GM12801 (cell line): ENCODE measurements around the gene SPACA4.

Experiments used
- TF ChIP-seq, protein P1 (sequence below): IDR thresholded peaks from one replicate; pipeline ENCODE4 v1.5.1; 2011; ENCODE audit warnings: control low read depth; ENCODE audit not compliant: insufficient read length; ENCODE audit errors: extremely low read depth

SPACA4 gene

DNA sequence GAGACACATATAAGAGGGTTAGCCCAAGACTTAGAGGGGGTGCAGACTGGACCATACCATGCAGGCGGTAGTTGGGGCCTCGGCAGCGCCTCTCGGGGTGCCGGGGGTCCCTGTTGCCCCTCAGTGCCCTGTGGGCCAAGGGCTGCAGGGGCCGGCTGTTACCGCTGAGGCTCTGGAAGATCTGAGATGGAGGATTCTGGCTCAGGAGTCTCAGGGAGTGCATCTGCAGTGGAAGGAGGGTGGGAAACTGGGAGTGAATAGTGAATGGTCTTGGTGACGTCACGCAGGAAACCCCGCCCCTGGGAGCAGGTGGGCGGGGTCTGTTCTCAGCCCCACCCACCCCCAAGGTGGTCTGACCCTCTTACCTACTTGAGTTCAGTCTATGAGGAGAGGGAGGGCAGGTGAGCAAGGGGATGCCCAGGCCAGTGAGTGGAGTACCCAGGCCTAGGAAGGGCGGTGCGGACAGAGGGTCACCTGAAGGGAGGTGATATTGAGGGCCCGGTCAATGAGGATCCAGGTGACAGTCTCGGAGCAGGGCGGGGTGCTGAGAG lies 32.4 kb downstream of the SPACA4 start:
- TF ChIP-seq, protein P1, sequence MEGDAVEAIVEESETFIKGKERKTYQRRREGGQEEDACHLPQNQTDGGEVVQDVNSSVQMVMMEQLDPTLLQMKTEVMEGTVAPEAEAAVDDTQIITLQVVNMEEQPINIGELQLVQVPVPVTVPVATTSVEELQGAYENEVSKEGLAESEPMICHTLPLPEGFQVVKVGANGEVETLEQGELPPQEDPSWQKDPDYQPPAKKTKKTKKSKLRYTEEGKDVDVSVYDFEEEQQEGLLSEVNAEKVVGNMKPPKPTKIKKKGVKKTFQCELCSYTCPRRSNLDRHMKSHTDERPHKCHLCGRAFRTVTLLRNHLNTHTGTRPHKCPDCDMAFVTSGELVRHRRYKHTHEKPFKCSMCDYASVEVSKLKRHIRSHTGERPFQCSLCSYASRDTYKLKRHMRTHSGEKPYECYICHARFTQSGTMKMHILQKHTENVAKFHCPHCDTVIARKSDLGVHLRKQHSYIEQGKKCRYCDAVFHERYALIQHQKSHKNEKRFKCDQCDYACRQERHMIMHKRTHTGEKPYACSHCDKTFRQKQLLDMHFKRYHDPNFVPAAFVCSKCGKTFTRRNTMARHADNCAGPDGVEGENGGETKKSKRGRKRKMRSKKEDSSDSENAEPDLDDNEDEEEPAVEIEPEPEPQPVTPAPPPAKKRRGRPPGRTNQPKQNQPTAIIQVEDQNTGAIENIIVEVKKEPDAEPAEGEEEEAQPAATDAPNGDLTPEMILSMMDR, result no peak

DNA sequence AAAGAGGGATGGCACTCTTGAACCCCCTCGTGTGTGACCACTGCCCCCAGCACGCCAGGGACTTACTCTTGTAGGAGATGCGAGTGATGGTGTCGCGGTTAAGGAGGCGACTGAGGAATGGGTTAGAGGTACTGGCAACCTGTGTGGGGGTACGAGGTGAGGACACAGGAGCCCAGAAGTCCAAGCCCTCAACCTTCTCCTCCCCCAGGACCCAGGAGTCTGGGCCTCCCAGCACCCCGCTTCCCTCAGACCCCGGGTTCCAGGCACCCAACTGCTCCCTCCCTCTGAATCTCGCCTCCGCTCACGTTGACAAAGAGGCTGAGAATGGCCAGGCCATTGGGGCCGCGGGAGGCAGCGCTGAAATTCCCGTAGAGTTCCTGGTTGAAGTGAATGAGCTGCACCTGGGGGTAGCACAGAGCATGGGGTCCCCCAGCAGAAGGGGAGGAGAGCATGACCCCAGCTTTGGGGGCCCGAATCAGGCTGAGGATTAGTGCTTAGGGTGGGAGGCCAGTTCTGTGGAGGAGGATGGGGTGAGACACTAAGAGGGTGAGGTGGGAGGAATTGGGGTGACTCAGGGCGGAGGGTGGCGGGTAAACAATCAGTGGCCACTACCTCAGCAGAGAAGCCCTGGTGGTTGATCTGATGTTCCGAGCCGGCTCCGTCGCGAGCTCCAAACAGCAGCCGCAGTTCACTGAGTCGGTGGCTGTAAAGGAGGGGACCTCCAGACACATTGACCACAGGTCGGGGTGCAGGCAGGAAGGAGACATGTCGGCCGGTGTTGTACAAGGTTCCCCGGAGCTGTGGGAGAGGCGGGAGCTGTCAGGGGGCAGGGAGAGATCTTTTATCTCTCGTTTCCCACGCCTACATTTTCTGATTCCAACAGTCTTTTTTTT lies 33.2 kb downstream of the SPACA4 start:
- TF ChIP-seq, protein P1, result no peak

DNA sequence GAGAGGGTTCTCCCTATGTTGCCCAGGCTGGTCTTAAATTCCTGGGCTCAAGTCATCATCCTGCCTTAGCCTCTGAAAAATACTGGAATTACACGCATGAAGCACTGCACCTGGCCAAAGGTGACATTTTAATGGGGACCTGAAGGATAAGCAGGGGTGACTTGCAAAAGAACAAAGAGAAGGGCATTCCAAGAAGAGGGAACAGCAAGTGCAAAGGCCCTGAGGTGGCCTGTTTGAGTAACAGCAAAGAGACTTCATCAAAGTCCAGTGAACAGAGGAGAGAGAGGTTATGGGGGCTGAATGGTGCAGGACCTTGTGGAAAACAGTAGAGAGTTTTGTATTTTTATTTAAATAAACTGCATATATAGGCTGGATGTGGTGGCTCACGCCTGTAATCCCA lies 35.3 kb downstream of the SPACA4 start:
- TF ChIP-seq, protein P1, result no peak

DNA sequence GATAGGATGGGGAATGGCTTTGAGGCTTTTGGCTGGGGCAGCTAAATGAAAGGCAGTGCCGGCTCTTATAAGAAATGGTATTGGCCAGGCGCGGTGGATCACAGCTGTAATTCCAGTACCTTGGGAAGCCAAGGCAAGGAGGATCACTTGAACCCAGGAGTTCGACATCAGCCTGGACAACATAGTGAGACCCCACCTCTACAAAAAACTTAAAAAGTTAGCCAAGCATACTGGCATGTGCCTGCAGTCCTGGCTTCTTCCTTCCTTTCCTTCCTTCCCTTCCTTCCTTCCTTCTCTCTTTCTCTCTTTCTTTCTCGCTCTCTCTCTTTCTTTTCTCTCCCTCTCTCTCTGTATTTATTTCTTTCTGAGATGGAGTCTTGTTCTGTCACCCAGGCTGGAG lies 36.3 kb downstream of the SPACA4 start:
- TF ChIP-seq, protein P1, result no peak

DNA sequence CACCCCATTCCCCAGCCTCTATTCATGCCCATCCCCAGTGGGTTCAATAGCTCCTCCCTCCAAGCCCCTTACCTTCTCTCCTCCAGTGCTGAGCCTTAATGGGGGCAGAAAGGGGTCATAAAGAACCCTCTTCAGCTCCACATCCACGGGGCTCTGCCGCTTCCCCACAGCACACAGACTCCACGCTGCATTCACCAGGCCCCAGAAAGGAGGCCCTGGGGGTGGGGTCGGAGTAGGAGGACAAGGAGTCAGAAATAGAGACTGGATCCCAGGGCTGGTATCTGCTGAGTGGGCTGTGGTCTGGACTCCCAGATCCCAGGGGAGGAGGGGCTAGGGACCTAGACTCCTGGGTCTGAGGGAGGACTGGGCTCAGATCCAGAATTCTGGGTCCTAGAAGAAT lies 37.8 kb downstream of the SPACA4 start:
- TF ChIP-seq, protein P1, result no peak

DNA sequence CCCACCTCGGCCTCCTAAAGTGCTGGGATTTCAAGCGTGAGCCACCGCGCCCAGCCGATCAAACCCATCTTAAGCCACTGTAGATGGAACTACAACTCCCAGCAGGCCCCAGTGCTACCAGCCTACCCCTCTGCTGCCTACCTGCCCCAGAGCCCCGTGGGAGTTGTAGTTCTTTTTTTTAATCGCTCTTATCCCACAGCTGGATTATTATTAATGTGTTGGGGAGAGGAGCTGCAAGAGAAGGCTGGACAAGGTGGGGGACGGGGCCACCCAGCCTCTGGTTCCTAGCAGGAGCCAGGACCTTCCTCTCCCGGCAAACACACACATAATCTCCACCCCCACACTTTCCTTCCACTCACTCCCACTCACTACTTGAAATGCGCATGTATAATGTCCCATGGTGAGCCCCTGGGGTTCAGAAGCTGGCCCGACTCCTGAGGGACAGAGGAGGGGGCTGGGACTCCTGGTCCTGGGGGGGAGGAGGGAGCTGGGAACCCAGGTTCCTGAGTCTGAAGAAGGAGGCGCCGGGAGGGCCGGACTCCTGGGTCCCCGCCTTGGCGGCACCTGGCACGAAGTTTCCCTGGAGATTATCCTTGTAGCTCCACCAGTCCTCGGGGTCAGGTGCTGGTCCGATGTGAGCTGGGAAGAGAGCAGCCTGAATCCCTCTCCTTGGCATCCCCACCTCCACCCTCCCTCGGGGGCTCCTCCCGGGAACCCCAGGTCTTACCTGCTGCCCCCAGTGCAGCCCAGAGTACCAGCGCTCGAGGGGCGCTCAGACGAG lies 38.5 kb downstream of the SPACA4 start:
- TF ChIP-seq, protein P1, result no peak

DNA sequence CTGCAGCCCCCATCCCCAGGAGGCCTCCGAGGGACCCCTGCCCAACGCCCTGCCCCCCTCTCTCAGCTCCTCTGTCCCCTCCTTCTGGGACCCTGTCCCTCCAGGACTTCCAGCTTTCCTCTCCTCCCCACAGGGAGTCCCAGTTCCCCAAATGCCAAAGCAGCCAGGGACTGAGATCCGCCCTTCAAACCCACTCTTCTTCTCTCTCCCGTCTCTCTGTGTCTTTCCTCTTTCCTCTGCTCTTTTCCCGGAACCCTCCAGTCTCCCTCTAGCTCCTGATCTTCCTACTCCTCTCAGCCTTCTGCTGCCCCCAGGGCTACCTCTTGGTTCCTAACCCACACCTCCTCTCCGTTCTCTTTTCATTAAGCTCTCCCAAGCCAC lies 39.1 kb downstream of the SPACA4 start:
- TF ChIP-seq, protein P1, result no peak
